HepG2 (cell line): ENCODE measurements around the gene PLSCR3. TPM values are rescaled to one million over a fixed set of nuclear protein-coding genes. Genes with fewer than 3 reads are reported as not detected.
A peak's percentile ranks its signal among the peaks of the same experiment; 100 is the strongest.

Source experiments
- DDIT3 ChIP-seq: sonication (generic); formaldehyde crosslinking; IDR thresholded peaks from 2 replicates; pipeline ENCODE4 v1.4.0; 2020; ENCODE audit warnings: mild to moderate bottlenecking, missing genetic modification reagents
- ELF4 ChIP-seq: sonication (generic); formaldehyde crosslinking; IDR thresholded peaks from 2 replicates; pipeline ENCODE4 v1.5.0; 2020; ENCODE audit warnings: missing genetic modification reagents, mild to moderate bottlenecking, moderate library complexity, borderline replicate concordance
- HIC2 ChIP-seq: sonication (generic); formaldehyde crosslinking; IDR thresholded peaks from 2 replicates; pipeline ENCODE4 v1.9.0; 2022; ENCODE audit warnings: low read depth, missing genetic modification reagents
- KLF16 ChIP-seq, 2 experiments: sonication (generic) in 1 of 2; formaldehyde crosslinking in 1 of 2; IDR thresholded peaks; 2 replicates each; pipeline versions ENCODE4 v1.6.1 to v1.8.0; 2016 to 2023; ENCODE audit warnings: missing genetic modification reagents in 2 of 2, missing compliant biosample characterization in 1 of 2
- MAX ChIP-seq: IDR thresholded peaks from 2 replicates; pipeline ENCODE4 v1.6.1; 2012; ENCODE audit warnings: inconsistent platforms
- POGK ChIP-seq: sonication (generic); formaldehyde crosslinking; conservative IDR thresholded peaks from 2 replicates; pipeline ENCODE4 v1.8.0; 2022; ENCODE audit warnings: mild to moderate bottlenecking, moderate library complexity, missing genetic modification reagents
- POLR2AphosphoS2 ChIP-seq: IDR thresholded peaks from 2 replicates; pipeline ENCODE4 v1.6.1; 2011; ENCODE audit warnings: low read depth, low read length, improper control_type of control experiment
- RBFOX2 ChIP-seq: fragments of 200-400 bp; formaldehyde crosslinking; IDR thresholded peaks from 2 replicates; pipeline ENCODE4 v1.6.1; 2017; ENCODE audit warnings: low read depth, mild to moderate bottlenecking, low read length
- RFX1 ChIP-seq: fragments of 450-650 bp; IDR thresholded peaks from 2 replicates; pipeline ENCODE4 v1.6.1; 2017
- SMARCE1 ChIP-seq: fragments of 450-650 bp; IDR thresholded peaks from 2 replicates; pipeline ENCODE4 v1.6.1; 2017; ENCODE audit warnings: borderline replicate concordance
- SOX5 ChIP-seq: IDR thresholded peaks from 2 replicates; pipeline ENCODE4 v1.6.1; 2016; ENCODE audit warnings: borderline replicate concordance
- TBX2 ChIP-seq: sonication (generic); formaldehyde crosslinking; IDR thresholded peaks from 2 replicates; pipeline ENCODE4 v1.5.0; 2020; ENCODE audit warnings: missing genetic modification reagents, mild to moderate bottlenecking, borderline replicate concordance
- ZBTB4 ChIP-seq: sonication (generic); formaldehyde crosslinking; IDR thresholded peaks from 2 replicates; pipeline ENCODE4 v1.4.0; 2020; ENCODE audit warnings: missing genetic modification reagents, mild to moderate bottlenecking, borderline replicate concordance
- ZFP41 ChIP-seq: sonication (generic); formaldehyde crosslinking; IDR thresholded peaks from 2 replicates; pipeline ENCODE4 v1.4.0; 2020; ENCODE audit warnings: mild to moderate bottlenecking, missing genetic modification reagents, borderline replicate concordance
- ZKSCAN1 ChIP-seq: fragments of 150-350 bp; IDR thresholded peaks from 2 replicates; pipeline ENCODE4 v1.6.1; 2014; ENCODE audit warnings: low read length
- ZNF431 ChIP-seq: sonication (generic); formaldehyde crosslinking; IDR thresholded peaks from 2 replicates; pipeline ENCODE4 v1.9.0; 2022; ENCODE audit warnings: missing genetic modification reagents, low read depth, mild to moderate bottlenecking, borderline replicate concordance
- ZNF614 ChIP-seq: IDR thresholded peaks from 2 replicates; pipeline ENCODE4 v1.6.1; 2018; ENCODE audit warnings: missing biosample characterization, missing genetic modification reagents, inconsistent platforms, borderline replicate concordance
- ZNF710 ChIP-seq: sonication (generic); formaldehyde crosslinking; IDR thresholded peaks from 2 replicates; pipeline ENCODE4 v1.5.0; 2020; ENCODE audit warnings: mild to moderate bottlenecking, missing genetic modification reagents, borderline replicate concordance
- ZNF788 ChIP-seq: sonication (generic); formaldehyde crosslinking; IDR thresholded peaks from 2 replicates; pipeline ENCODE4 v1.5.0; 2020; ENCODE audit warnings: mild to moderate bottlenecking, missing genetic modification reagents, borderline replicate concordance
- polyA plus RNA-seq, 8 experiments: library from polyadenylated mRNA; depleted of rRNA in 3 of 8; stranded (reverse) in 7 of 8; unstranded in 1 of 8; fragments of >200 nt; fragmentation: Illumina TruSeq in 4 of 8; extraction: Trizol in 4 of 8; gene quantifications; 2 replicates each; pipeline versions ENCODE4 v1.2.1 to v1.2.3, GENCODE V29; 2011 to 2016; ENCODE audit warnings: low read depth in 4 of 8, missing spikeins in 1 of 8, mixed read lengths in 1 of 8; ENCODE audit not compliant: insufficient read depth in 1 of 8
- total RNA-seq, 5 experiments: library from RNA; depleted of rRNA; stranded (reverse); fragments of >200 nt; fragmentation: Illumina TruSeq; extraction: Trizol; gene quantifications; 2 replicates each; pipeline ENCODE4 v1.2.3, GENCODE V29; 2016; ENCODE audit warnings: low read depth in 1 of 5

PLSCR3 gene
- total and polyA plus RNA-seq, 2 of the 13 experiments (the other 11 are each of a cell fraction or from before 2014, with no cell fraction given), result 5.6 to 6.2 TPM

GRCh38 chr17:7394452-7395191 is at the start of gene PLSCR3 (continued):
- TF ChIP-seq SOX5 (CRISPR knock-in tag), result peak; percentile 48; the same call in 1 of the 2 replicates
- TF ChIP-seq ZNF710, result no peak
- no peak for TF ChIP-seq ZFP41 (CRISPR knock-in tag)
- TF ChIP-seq ZKSCAN1, result no peak
- TF ChIP-seq ZNF431 (CRISPR knock-in tag), result peak; percentile 88
- no peak for TF ChIP-seq RFX1
- TF ChIP-seq TBX2 (CRISPR knock-in tag), result peak; percentile 41; the same call in 1 of the 2 replicates
- no peak for TF ChIP-seq SMARCE1
- TF ChIP-seq ZNF788, result peak; percentile 30; the same call in 1 of the 2 replicates
- TF ChIP-seq ZNF614 (CRISPR knock-in tag), result no peak
- TF ChIP-seq HIC2 (CRISPR knock-in tag), result peak; percentile 61; the same call in 1 of the 2 replicates
- TF ChIP-seq DDIT3 (CRISPR knock-in tag), result no peak
- peak; percentile 92 for TF ChIP-seq RBFOX2
- TF ChIP-seq POGK, result peak; percentile 85
- peak; percentile 67; the same call in 1 of the 2 replicates for TF ChIP-seq ZBTB4
- TF ChIP-seq MAX, result peak; percentile 77
- TF ChIP-seq POLR2AphosphoS2, result no peak
- no peak for TF ChIP-seq ELF4 (CRISPR knock-in tag)
- TF ChIP-seq KLF16 (CRISPR knock-in tag; IDR thresholded peaks at IDR 0.05), result no peak
